ENCODE data around the gene DDX20.

Gene DDX20

GRCh38 chr1:111802984-111803383 lies 47.3 kb downstream of the DDX20 start:
- TF ChIP-seq CTCF (IDR thresholded peaks at IDR 0.05; ENCODE audit: control extremely low read depth, extremely low read depth, low read depth, missing control alignments) = no peak
- DNase-seq (ENCODE audit: extremely low spot score) = no peak
- ChIA-PET POLR2A (interaction anchor here (0.6 kb wide), 1 partner anchor 71 kb away, joined by 5 read pairs; no protein-coding TSS in a partner anchor), CTCF (no interaction called here)

- no peak for TF ChIP-seq CTCF (IDR thresholded peaks at IDR 0.05; ENCODE audit: control extremely low read depth, extremely low read depth, low read depth, missing control alignments)
- DNase-seq (ENCODE audit: extremely low spot score) = no peak
- ChIA-PET POLR2A (no interaction called here), CTCF (no interaction called here)
These were observed 48.2 kb downstream of the DDX20 start for GRCh38 chr1:111803951-111804350.

GRCh38 chr1:111804776-111805175 lies 49.1 kb downstream of the DDX20 start:
- TF ChIP-seq CTCF (IDR thresholded peaks at IDR 0.05; ENCODE audit: control extremely low read depth, extremely low read depth, low read depth, missing control alignments) = no peak

GRCh38 chr1:111805251-111805650 lies 49.5 kb downstream of the DDX20 start:
- ChIA-PET CTCF (no interaction called here), POLR2A (no interaction called here)
- DNase-seq (ENCODE audit: extremely low spot score) = no peak
- no peak for TF ChIP-seq CTCF (IDR thresholded peaks at IDR 0.05; ENCODE audit: control extremely low read depth, extremely low read depth, low read depth, missing control alignments)

More at GRCh38 chr1:111804776-111805175, 49.1 kb downstream of the DDX20 start:
- POLR2A ChIA-PET = no interaction called here
- CTCF ChIA-PET = no interaction called here
- no peak for DNase-seq (ENCODE audit: extremely low spot score)

GRCh38 chr1:111811891-111812290 lies 56.2 kb downstream of the DDX20 start:
- ChIA-PET POLR2A (no interaction called here), CTCF (no interaction called here)

GRCh38 chr1:111812306-111812705 lies 56.6 kb downstream of the DDX20 start:
- TF ChIP-seq CTCF (IDR thresholded peaks at IDR 0.05; ENCODE audit: control extremely low read depth, extremely low read depth, low read depth, missing control alignments) = no peak
- CTCF ChIA-PET = no interaction called here
- no peak for DNase-seq (ENCODE audit: extremely low spot score)
- POLR2A ChIA-PET = no interaction called here

More at GRCh38 chr1:111811891-111812290, 56.2 kb downstream of the DDX20 start:
- no peak for TF ChIP-seq CTCF (IDR thresholded peaks at IDR 0.05; ENCODE audit: control extremely low read depth, extremely low read depth, low read depth, missing control alignments)
- DNase-seq (ENCODE audit: extremely low spot score) = no peak
